GM20000 (cell line): ENCODE measurements around the gene LHX3.

Source experiments
- DNase-seq: peaks from one replicate; pipeline ENCODE4 v3.0.0; 2012; ENCODE audit warnings: low spot score
- TF ChIP-seq, protein P1 (sequence below): IDR thresholded peaks from 2 replicates; pipeline ENCODE4 v1.5.1; 2012; ENCODE audit warnings: mild to moderate bottlenecking, control low read depth; ENCODE audit errors: extremely low read depth, missing control alignments

LHX3 gene

GRCh38 chr9:136157477-136158265 lies 47.3 kb downstream of the LHX3 start:
- DNase-seq, result no peak
- TF ChIP-seq, protein P1, sequence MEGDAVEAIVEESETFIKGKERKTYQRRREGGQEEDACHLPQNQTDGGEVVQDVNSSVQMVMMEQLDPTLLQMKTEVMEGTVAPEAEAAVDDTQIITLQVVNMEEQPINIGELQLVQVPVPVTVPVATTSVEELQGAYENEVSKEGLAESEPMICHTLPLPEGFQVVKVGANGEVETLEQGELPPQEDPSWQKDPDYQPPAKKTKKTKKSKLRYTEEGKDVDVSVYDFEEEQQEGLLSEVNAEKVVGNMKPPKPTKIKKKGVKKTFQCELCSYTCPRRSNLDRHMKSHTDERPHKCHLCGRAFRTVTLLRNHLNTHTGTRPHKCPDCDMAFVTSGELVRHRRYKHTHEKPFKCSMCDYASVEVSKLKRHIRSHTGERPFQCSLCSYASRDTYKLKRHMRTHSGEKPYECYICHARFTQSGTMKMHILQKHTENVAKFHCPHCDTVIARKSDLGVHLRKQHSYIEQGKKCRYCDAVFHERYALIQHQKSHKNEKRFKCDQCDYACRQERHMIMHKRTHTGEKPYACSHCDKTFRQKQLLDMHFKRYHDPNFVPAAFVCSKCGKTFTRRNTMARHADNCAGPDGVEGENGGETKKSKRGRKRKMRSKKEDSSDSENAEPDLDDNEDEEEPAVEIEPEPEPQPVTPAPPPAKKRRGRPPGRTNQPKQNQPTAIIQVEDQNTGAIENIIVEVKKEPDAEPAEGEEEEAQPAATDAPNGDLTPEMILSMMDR, result no peak

- no peak for DNase-seq
- TF ChIP-seq, protein P1, result no peak
These were observed 48.5 kb downstream of the LHX3 start for GRCh38 chr9:136156209-136157120.

DNA sequence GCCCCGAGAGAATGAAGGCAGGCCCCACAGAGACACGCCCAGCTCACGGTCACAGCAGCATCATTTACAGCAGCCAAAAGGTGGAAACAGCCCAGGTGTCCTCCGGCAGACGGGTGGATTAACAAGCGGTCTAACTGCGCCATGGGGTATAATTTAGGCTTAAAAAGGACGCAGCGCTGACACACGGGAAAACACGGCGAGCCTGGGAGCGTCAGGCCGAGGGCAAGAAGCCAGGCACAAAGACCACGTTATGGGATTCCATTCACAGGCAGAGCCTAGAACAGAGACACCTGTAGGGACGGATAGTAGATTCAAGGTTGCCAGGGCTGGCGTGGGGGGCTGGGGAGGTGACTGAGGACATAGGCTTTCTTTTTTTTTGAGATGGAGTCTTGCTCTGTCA lies 49.4 kb downstream of the LHX3 start:
- no peak for DNase-seq

DNA sequence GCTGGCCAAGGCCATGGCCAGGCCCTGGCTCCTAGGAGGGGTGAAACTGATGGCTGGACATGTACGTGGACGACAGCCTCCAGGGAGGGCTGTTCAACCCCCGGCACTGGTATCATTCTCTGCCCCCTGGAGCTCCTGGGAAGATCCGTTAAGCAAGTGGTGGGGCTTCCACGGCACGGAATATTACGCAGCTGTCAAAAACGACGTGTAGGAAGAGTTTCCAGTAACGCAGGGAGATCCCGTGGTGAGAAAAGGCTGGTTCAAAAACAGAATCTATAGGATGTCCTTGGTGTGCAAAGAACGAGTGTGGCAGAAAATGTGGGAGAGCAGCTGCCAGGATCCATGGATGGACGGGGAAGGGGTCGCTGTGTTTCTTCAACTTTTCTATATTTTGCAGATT lies 50.0 kb downstream of the LHX3 start:
- TF ChIP-seq, protein P1, result no peak
- DNase-seq, result no peak

More for the DNA sequence above, 49.4 kb downstream of the LHX3 start:
- TF ChIP-seq, protein P1, result no peak

DNA sequence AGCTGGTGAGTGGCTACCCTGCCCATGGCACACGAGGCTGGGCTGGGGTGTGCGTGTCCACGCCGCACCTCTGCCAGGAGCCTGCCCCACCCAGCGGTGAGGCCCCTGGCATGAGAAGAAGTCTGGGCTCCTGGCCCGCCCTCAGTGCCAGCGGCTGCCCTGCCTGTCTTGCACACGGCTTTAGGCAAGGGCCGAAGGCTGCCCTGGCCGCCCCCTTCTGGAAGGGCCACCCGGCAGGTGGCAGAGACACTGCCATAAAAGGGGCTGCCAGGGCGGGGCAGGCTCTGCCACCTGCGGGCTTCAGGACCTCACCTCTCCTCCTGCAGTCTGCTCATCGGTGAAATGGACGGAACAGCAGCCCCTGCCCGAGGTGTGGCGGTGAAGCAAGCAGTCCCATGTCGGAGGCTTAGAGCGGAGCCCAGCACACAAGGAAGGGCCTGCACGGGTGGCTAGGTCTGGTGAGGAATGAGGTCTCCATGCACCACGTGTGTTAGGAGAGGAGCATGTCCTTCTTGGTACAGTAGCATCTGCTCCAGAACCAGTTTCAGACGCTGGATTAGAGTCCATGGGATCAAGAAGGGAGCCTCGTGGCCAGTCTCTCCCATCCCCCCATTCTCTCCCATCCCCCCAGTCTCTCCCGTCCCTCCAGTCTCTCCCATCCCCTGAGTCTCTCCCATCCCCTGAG lies 51.4 kb downstream of the LHX3 start:
- TF ChIP-seq, protein P1, result no peak
- DNase-seq, result no peak

DNA sequence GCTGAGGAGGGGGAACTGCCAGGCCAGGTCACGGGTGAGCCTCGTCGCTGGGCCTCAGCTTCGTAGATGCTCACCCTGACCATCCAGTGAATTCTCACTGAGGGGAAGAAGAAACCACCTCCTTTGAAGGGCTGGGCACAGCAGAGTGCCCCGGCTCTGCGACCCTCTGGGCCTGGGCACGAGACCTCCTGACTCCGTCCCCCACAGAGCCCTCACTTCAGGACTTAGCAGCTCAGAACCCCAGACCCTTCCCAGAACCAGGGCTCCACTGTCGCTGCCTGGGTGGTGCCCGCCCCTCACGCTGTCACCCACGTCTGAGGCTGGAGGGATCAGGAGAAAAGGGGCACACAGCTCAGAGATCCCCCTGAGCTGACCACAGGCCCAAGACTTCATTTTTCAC lies 52.0 kb downstream of the LHX3 start:
- TF ChIP-seq, protein P1, result no peak
- no peak for DNase-seq
